AG08395 (cell line): ENCODE measurements around the gene MAML3.

Source experiments
- DNase-seq: peaks from one replicate; pipeline ENCODE4 v3.0.0; 2012; ENCODE audit warnings: mixed read lengths, low spot score

MAML3 gene

DNA sequence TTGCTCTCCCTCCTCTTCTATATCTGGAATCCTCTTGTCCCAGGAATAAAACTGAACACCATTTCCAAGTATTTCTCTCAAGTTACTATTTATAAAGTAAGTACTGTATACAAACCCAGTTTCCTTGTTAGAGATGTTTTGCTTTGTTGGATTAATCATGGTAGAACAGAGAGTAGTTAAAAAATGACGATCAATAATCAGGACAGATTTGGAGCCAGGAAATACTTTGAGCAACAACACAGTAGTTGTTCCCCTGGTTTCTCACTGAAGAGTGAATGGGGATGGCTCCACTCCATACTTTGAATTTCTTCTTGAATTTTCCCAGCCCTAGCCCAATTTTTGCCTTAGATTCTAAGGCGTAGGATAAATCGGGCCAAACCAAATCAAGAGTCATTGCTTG is 467.0 kb downstream of the MAML3 start:
- DNase-seq: no peak

DNA sequence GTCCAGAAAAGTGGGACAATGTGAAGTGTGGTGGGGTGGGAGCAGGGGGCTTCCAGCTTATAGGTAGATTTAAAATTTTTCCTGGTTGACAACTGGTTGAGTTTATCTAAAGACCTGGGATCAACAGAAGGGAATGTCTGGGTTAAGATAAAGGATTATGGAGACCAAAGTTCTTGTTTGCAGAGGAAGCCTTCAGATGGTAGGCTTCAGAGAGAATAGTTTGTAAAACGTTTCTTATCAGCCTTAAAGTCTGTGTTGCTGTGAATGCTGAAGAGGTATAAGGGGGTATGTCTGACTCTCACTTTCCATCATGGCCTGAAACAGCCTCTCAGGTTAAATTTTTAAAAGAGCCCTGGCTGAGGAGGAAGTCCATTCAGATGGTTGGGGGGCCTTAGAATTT is 467.9 kb downstream of the MAML3 start:
- DNase-seq: no peak

GRCh38 chr4:139685180-139685579 is 468.8 kb downstream of the MAML3 start:
- no peak for DNase-seq

DNA sequence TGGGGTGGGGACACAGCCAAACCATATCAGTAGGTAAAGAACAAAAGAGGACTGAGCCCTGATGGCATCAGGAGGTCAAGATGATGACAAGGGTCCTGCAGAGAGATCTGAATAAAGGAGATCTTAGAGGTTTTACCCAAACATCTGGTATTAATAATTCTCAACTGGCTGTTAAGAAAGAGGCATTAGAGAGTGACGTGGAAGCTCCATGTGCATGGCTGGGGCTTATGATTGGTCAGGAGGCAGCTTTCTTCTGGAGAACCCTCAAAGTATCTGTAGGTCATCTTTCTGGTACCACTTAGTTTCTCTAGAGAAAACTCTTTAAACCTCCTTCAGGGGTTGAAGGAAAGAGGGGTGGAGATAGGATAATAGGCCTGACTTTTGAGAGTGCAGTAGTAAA is 469.6 kb downstream of the MAML3 start:
- peak; percentile 52 for DNase-seq

- no peak for DNase-seq
Measured at GRCh38 chr4:139682741-139683151, 471.2 kb downstream of the MAML3 start.

DNA sequence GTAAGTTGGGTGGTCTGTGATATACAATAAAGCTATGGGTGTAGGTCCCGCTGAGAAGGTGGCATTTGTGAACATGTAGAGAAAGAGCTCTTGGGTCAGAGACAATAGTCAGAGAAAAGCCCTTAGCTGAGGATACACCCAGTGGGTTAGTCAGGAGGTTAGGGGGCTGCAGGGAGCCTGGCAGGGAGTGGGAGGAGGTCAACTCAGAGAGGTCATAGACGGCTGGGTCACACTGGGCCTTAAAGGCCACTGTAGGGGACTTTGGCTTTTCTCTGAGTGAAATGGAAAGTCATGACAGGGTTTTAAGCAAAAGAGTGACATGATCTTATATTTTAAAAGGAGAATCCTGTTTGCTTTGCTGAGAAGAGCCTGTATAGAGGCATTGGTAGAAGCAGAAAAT is 471.7 kb downstream of the MAML3 start:
- no peak for DNase-seq

DNA sequence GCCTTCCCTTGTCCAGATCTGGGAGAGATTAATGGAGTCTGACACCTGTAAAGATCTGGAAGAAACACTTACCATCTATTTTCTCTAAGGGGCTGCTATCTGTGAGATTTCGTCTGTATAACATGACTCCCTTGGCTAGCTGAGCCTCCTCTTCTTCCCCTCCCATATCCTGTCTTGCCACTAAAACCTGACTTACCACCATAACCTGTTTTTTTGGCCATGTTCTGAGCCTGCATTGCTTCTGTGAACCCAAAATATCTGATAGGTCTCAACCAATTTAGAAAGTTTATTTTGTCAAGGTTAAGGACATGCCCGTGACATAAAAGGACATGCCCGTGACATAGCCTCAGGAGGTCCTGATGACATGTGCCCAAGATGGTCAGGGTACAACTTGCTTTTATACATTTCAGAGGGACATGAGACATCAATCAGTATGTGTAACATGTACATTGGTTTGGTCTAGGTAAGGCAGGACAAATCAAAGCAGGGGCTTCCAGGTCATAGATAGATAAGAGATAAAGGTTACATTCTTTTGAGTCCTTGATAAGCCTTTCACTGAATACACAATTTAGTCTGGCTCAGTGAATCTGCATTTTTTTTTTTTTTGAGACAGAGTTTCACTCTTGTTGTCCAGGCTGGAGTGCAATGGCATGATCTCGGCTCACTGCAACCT is 476.9 kb downstream of the MAML3 start:
- no peak for DNase-seq

DNA sequence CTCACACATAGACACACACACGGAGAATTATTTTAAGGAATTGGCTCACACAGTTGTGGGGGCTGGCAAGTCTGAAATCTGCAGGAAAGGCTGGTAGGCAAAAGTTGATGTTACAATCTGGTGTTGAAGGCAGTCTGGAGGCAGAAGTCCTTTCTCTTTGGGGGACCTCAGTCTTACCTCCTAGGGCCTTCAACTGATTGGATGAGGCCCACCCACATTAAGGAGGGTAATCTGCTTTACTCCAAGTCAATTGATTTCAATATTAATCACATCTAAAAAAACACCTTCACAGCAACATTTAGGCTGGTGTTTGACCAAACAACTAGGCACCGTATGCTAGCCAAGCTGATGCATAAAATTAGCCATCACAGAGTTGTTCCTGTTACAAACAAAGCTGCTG is 477.6 kb downstream of the MAML3 start:
- DNase-seq: no peak

DNA sequence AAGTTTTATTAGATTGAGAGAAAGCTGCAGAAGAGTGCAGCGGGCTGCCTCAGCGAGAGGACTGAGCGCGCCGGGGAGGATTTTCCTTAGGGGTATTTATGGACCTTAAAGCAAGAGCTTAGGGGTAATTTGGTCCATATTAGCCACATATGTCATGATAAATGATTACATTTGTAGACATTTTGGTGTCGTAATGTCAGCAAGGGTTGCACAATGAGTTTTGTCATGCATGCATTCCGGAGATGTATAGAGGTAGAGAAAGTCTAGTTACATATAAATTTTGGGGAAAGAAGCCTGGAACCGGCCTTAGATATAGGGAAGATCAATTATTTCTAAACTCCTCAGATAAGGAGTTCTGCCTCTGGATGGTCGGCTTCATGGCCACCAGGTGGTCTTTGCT is 478.3 kb downstream of the MAML3 start:
- DNase-seq: no peak

DNA sequence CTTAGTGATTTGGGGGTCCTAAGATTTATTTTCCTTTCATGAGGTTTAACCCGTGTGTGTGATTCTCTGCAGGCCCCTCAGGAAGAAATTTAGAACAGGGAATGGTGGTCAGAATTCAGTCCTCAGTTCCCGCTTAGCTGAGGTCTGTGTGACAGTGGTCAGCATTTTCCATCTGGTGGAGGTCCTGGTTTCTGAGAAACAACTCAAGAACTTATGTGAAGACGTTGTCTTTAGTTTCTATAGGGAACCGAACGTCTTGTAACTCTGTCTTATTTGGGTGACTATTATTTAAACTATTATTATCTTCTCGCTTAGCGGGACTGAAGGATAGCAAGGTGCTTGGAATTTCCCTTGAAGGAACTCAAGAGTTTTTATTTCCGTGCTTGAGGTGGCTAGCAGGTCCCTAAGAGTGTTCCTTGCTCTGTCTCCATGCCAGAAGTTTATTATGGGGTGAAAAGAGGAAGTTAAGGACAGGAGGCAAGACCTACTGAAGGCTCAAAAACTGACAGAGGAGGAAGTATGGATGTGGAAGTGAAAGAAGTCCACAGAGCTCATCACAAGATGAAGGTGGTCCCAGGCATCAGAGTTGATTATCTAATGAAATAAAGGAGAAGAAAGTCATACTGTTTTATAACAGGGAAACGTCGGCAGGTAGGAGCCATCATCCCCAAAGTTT is 479.0 kb downstream of the MAML3 start:
- no peak for DNase-seq

DNA sequence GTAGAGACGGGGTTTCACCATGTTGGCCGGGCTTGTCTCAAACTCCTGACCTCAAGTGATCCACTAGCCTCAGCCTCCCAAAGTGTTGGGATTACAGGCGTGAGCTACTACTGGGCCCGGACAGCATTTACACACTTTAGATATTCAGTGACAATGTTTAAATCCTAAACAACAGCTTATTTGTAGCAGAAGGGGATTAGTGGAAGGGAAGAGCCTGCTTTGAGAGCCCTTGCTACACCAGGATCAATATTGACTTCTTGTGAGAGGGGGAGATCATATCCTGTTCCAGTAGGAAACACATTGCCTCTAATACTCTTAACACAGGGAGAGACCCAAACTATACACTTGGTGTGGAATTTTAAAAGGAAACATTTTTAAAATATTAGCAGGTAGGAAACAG is 481.3 kb downstream of the MAML3 start:
- DNase-seq: no peak

DNA sequence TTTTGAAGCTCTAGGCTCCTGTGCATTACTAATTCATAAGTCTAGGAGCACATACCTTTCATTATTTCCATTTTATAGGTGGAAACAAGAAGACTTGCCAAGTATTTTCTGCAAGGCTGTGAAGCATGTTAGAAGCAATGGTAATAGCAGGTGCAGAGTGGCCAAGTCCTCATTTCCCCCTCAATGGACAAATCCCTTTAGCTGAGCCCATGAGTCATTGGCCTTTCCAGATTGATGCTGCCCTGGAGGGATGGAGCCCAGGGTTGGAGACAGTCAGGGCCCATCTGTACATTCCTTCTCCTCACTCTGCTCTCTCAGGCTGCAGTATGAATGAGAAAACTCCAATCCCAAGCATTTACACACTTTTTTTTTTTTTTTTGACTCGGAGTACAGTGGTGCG is 481.8 kb downstream of the MAML3 start:
- no peak for DNase-seq

DNA sequence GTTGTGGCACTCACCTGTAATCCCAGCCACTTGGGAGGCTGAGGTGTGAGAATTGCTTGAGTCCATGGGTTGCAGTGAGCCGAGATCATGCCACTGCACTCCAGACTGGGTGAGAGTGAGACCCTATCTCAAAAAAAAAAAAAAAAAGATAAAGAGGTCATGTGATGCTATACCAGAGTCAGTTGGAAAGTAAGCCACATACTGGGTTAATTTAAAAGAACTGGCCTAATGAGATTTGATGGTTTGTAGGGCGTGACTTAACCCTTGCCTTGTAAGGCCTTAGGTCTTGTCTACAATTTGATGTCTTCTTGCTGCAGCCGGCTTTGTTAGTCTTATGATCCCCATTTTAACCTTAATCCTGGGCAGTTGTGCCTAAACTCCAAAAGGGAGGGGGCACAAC is 483.2 kb downstream of the MAML3 start:
- DNase-seq: no peak

GRCh38 chr4:139669890-139670289 is 484.1 kb downstream of the MAML3 start:
- DNase-seq: no peak

DNA sequence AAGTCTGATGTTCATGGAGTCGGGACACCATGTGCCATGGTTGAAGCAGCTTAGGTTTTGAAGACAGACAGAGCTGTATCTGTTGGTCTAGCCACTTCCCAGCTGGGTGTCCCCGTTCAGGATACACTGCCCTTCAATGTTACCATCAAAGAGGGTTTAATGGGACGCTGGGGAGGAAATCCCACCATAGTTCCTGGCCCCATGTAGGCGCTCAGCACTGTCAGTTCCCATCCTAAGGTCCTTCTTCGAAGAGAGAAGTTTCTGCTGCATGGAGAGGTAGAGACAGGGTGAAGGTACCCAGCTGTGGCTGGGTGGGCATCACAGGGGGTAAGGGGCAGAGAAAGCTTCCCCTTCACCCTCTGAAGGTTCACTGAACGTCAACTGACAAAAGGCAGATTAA is 484.6 kb downstream of the MAML3 start:
- no peak for DNase-seq

GRCh38 chr4:139668658-139669201 is 485.3 kb downstream of the MAML3 start:
- no peak for DNase-seq

GRCh38 chr4:139668036-139668435 is 485.9 kb downstream of the MAML3 start:
- DNase-seq: no peak
